Suprapubic skin (tissue), 4 donors: Measurements from ENCODE around the gene TRAK1. TPM values are rescaled to one million over a fixed set of nuclear protein-coding genes. Genes with fewer than 3 reads are reported as not detected.
A peak's percentile ranks its signal among the peaks of the same experiment; 100 is the strongest.

Experiments used
- DNase-seq, 2 donors: peaks; one replicate each; pipeline ENCODE4 v3.0.0-alpha.2; 2019; ENCODE audit warnings: low spot score in 2 of 2
- H3K27ac ChIP-seq: fragments of 200-600 bp; sonication (generic); one replicate; pipeline ENCODE4 v1.5.1; 2019
- H3K27me3 ChIP-seq: fragments of 200-600 bp; sonication (generic); one replicate; pipeline ENCODE4 v1.5.1; 2019
- H3K36me3 ChIP-seq: fragments of 200-600 bp; sonication (generic); one replicate; pipeline ENCODE4 v1.5.1; 2019
- H3K4me1 ChIP-seq: fragments of 200-600 bp; sonication (generic); one replicate; pipeline ENCODE4 v1.5.1; 2019
- H3K4me3 ChIP-seq: fragments of 200-600 bp; sonication (generic); one replicate; pipeline ENCODE4 v1.5.1; 2019; ENCODE audit warnings: mild to moderate bottlenecking
- H3K9me3 ChIP-seq: fragments of 200-600 bp; sonication (generic); one replicate; pipeline ENCODE4 v1.5.1; 2019
- CTCF ChIP-seq, 2 donors: fragments of 200-600 bp in 1 of 2; fragments of 450-650 bp in 1 of 2; sonication (generic) in 1 of 2; IDR thresholded peaks; one replicate each; pipeline ENCODE4 v1.5.1; 2016 to 2019; ENCODE audit warnings: antibody characterized with exemption in 2 of 2, mild to moderate bottlenecking in 1 of 2, moderate library complexity in 1 of 2
- EP300 ChIP-seq: sonication (generic); formaldehyde crosslinking; IDR thresholded peaks from one replicate; pipeline ENCODE4 v1.6.1; 2017; ENCODE audit warnings: antibody characterized with exemption
- POLR2A ChIP-seq, 2 donors: fragments of 450-650 bp; IDR thresholded peaks; one replicate each; pipeline ENCODE4 v1.6.1; 2017; ENCODE audit warnings: antibody characterized with exemption in 2 of 2, mild to moderate bottlenecking in 2 of 2, moderate library complexity in 2 of 2
- POLR2AphosphoS5 ChIP-seq, 3 donors: sonication (generic); formaldehyde crosslinking; IDR thresholded peaks; one replicate each; pipeline ENCODE4 v1.6.1; 2017; ENCODE audit warnings: antibody characterized with exemption in 3 of 3
- WGBS: methylation state at CpG from one replicate; pipeline ENCODE4 v1.1.5; 2018; 5-methylcytosine and 5-hydroxymethylcytosine counted together
- total RNA-seq, 4 donors: library from RNA; depleted of rRNA; stranded (reverse); fragments of >200 nt; gene quantifications; one replicate each; pipeline ENCODE4 v1.1.0, GENCODE V29; 2016

Gene TRAK1
- total RNA-seq, 4 donors from 2014 or later, result 78.3 to 214 (median 86.4) TPM

DNA sequence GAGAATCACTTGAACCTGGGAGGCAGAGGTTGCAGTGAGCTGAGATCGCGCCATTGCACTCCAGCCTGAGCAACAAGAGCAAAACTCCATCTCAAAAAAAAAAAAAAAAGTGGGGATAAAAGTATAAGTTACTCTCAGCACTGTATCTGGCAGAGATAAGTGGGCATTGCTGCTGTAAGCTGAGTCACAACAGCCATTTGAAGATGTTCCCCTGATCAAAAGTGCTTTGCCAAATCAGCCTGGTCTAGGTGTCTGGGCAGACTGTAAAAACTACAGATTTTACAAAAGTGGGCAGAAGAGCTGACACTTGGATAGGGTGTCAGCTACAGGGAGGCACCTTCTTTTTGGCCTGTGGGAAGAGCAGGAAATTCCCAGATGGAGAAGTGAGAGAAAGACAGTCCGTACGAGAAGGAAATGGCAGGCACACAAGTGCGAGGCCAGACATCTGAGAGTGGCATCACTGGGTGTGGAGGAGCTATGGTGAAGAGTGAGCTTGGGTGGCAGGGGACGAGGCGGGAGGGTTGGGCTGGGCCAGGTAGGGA is 78.5 kb downstream of the TRAK1 start:
- WGBS, result 70% methylated on average over 7 of the region's 7 CpGs
- TF ChIP-seq EP300, result no peak
- no peak for TF ChIP-seq POLR2AphosphoS5 (IDR thresholded peaks at IDR 0.05)
- TF ChIP-seq POLR2A (IDR thresholded peaks at IDR 0.05), result no peak
- no peak for TF ChIP-seq CTCF (IDR thresholded peaks at IDR 0.05)
- no peak for DNase-seq
- no peak overlapping the region for H3K4me3 ChIP-seq
- peaks cover 17% of the 10 kb centered on the region for H3K4me1 ChIP-seq
- H3K9me3 ChIP-seq, result no peaks in the 10 kb centered on the region
- no peak overlapping the region for H3K27ac ChIP-seq
- H3K36me3 ChIP-seq, result no peaks in the 10 kb centered on the region
- no peaks in the 10 kb centered on the region for H3K27me3 ChIP-seq

DNA sequence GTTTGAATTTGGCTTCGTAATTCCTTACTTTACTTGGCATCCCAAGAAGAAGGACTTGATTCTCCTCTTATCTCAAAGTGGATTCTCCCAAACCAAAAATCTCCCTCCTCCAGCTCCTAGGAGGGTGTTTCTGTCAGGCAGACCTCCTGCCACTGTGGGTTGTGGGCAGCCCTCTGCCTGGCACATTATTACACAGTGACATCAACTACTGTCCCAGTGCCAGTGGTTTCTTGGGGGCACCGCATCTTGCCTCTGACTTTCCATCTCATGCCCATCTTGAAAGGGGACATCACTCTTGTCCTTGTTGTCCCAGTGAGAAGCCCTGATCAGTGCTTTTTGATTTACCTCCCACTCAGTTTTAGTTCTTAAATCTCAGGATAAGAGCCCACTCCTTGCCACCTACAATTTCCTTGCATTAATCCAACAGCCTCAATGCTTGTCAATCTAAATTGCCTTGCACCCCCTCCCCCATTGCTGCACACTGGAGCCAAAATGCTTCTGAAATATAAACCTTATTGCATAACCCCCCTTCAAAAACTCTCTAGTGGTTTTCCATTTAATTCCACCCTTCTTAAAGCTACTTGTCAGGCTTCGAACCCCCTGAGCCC is 81.0 kb downstream of the TRAK1 start:
- no peaks in the 10 kb centered on the region for H3K9me3 ChIP-seq
- H3K27me3 ChIP-seq, result no peaks in the 10 kb centered on the region
- 89% methylated on average over 3 of the region's 3 CpGs for WGBS
- H3K27ac ChIP-seq, result no peak overlapping the region
- H3K4me3 ChIP-seq, result no peak overlapping the region
- TF ChIP-seq EP300 (no peak), POLR2A (IDR thresholded peaks at IDR 0.05) (no peak), CTCF (IDR thresholded peaks at IDR 0.05) (no peak), POLR2AphosphoS5 (IDR thresholded peaks at IDR 0.05) (no peak)
- H3K36me3 ChIP-seq, result peaks cover 1% of the 10 kb centered on the region
- peaks cover 12% of the 10 kb centered on the region for H3K4me1 ChIP-seq
- DNase-seq, result no peak

DNA sequence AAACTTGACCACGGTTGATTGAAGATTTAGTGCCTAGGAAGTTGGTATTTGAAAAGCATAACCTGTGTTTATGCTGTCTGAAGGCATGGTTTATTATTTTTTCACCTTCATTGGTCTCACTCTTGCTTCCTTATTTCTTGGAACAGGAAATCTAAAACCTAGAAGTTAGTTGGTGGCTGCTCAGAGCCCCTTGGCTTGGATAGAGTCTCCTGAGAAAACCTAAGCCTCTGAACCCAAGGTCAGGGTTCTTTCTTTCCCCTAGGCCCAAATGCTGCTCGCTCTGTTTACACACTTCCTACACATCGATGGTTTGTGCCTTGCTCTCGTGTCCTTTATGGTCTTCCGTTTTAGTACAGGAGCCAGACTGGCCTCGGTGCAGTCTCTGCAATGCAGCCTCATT is 82.2 kb downstream of the TRAK1 start:
- H3K4me1 ChIP-seq, result peaks cover 15% of the 10 kb centered on the region

DNA sequence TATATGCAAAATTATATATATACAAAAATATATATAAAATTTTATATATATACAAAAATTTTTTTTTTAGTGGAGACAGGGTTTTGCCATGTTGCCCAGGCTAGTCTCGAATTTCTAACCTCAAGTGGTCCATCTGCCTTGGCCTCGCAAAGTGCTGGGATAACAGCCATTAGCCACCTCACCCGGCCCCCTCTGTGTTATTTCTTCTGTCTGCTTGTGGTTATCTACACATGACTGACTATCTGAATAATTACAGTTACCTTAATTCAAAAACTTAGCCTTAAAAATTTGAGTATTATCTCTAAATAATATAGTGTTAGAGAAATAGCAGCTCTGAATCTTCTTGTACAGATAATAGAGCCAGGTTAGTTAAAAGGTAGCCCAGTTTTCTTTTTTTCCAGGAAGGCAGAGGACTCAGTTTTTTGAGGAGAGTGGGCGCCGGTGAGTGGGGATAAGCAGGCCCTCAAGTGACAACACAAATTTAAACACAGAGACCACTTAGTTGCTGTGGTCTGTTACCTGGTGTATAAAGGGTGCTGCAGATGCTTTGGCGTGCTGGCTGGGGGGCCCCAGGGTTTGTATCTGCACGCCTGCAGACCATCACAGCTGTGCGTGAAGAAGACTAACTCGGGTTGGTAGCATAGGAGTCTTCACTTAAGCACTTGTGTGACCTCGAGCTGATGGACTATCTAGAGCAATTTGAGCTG is 83.7 kb downstream of the TRAK1 start:
- TF ChIP-seq EP300 (no peak), CTCF (IDR thresholded peaks at IDR 0.05) (no peak)
- Histone ChIP-seq H3K36me3 (peaks cover 10% of the 10 kb centered on the region), H3K4me1 (peaks cover 26% of the 10 kb centered on the region), H3K27me3 (no peaks in the 10 kb centered on the region), H3K27ac (no peak overlapping the region), H3K9me3 (no peaks in the 10 kb centered on the region), H3K4me3 (no peak overlapping the region)
- 87% methylated on average over 10 of the region's 10 CpGs for WGBS
- peak in 1 of 2 donors; percentile 34 for DNase-seq

More for the DNA sequence above, 82.2 kb downstream of the TRAK1 start:
- no peak for TF ChIP-seq CTCF (IDR thresholded peaks at IDR 0.05)
- TF ChIP-seq POLR2A (IDR thresholded peaks at IDR 0.05), result no peak
- TF ChIP-seq EP300, result no peak
- TF ChIP-seq POLR2AphosphoS5 (IDR thresholded peaks at IDR 0.05), result no peak
- Histone ChIP-seq H3K4me3 (no peak overlapping the region), H3K9me3 (no peaks in the 10 kb centered on the region), H3K27me3 (no peaks in the 10 kb centered on the region), H3K27ac (no peak overlapping the region), H3K36me3 (peaks cover 10% of the 10 kb centered on the region)
- 75% methylated on average over 6 of the region's 6 CpGs for WGBS
- no peak for DNase-seq
